Measurements from ENCODE around the gene ZNF22.

The ZNF22 gene

GRCh38 chr10:45000752-45001380, at the start of gene ZNF22:
TSS of gene ZNF22 (plus strand) at chr10:45000923. CDS start at chr10:45003369, 2,446 bp downstream.
- Histone ChIP-seq H3K27me3 (ENCODE audit: insufficient read depth, low read length) (no peaks in the 10 kb centered on the region), H3K27ac (ENCODE audit: low read depth, low read length) (peak within 1 kb of the TSS; percentile 90), H3K4me1 (ENCODE audit: control insufficient read depth, insufficient read depth, low read length, unreplicated experiment) (peaks cover 38% of the 10 kb centered on the region), H3K36me3 (ENCODE audit: insufficient read depth, low read length) (peaks cover 22% of the 10 kb centered on the region), H3K4me3 (ENCODE audit: low read depth, low read length) (peak within 1 kb of the TSS; percentile 84), H3K79me2 (ENCODE audit: control insufficient read depth, insufficient read depth, low read length, unreplicated experiment) (peaks cover 32% of the 10 kb centered on the region), H2AFZ (ENCODE audit: low read length, unreplicated experiment) (peak within 1 kb of the TSS; percentile 41)

- Histone ChIP-seq H3K27me3 (ENCODE audit: insufficient read depth, low read length) (no peaks in the 10 kb centered on the region), H3K79me2 (ENCODE audit: control insufficient read depth, insufficient read depth, low read length, unreplicated experiment) (no peaks in the 10 kb centered on the region), H3K36me3 (ENCODE audit: insufficient read depth, low read length) (no peaks in the 10 kb centered on the region), H3K27ac (ENCODE audit: low read depth, low read length) (no peak overlapping the region), H2AFZ (ENCODE audit: low read length, unreplicated experiment) (no peak overlapping the region), H3K4me1 (ENCODE audit: control insufficient read depth, insufficient read depth, low read length, unreplicated experiment) (no peaks in the 10 kb centered on the region), H3K4me3 (ENCODE audit: low read depth, low read length) (no peak overlapping the region)
These were observed 49.0 kb upstream of the ZNF22 start for GRCh38 chr10:44951576-44952226.

GRCh38 chr10:44952779-44953231, 47.9 kb upstream of the ZNF22 start:
- Histone ChIP-seq H3K27me3 (ENCODE audit: insufficient read depth, low read length) (no peaks in the 10 kb centered on the region), H2AFZ (ENCODE audit: low read length, unreplicated experiment) (no peak overlapping the region), H3K4me1 (ENCODE audit: control insufficient read depth, insufficient read depth, low read length, unreplicated experiment) (peaks cover 5% of the 10 kb centered on the region), H3K36me3 (ENCODE audit: insufficient read depth, low read length) (no peaks in the 10 kb centered on the region), H3K27ac (ENCODE audit: low read depth, low read length) (no peak overlapping the region), H3K79me2 (ENCODE audit: control insufficient read depth, insufficient read depth, low read length, unreplicated experiment) (no peaks in the 10 kb centered on the region), H3K4me3 (ENCODE audit: low read depth, low read length) (no peak overlapping the region)

GRCh38 chr10:44954042-44954441, 46.7 kb upstream of the ZNF22 start:
- no peaks in the 10 kb centered on the region for H3K36me3 ChIP-seq (ENCODE audit: insufficient read depth, low read length)
- no peaks in the 10 kb centered on the region for H3K27me3 ChIP-seq (ENCODE audit: insufficient read depth, low read length)
- no peak overlapping the region for H3K27ac ChIP-seq (ENCODE audit: low read depth, low read length)
- no peak overlapping the region for H2AFZ ChIP-seq (ENCODE audit: low read length, unreplicated experiment)
- H3K79me2 ChIP-seq (ENCODE audit: control insufficient read depth, insufficient read depth, low read length, unreplicated experiment), result no peaks in the 10 kb centered on the region
- peaks cover 12% of the 10 kb centered on the region for H3K4me1 ChIP-seq (ENCODE audit: control insufficient read depth, insufficient read depth, low read length, unreplicated experiment)
- no peak overlapping the region for H3K4me3 ChIP-seq (ENCODE audit: low read depth, low read length)

GRCh38 chr10:44954962-44955361, 45.8 kb upstream of the ZNF22 start:
- Histone ChIP-seq H3K4me1 (ENCODE audit: control insufficient read depth, insufficient read depth, low read length, unreplicated experiment) (peaks cover 13% of the 10 kb centered on the region), H3K36me3 (ENCODE audit: insufficient read depth, low read length) (no peaks in the 10 kb centered on the region), H3K79me2 (ENCODE audit: control insufficient read depth, insufficient read depth, low read length, unreplicated experiment) (no peaks in the 10 kb centered on the region), H3K27ac (ENCODE audit: low read depth, low read length) (no peak overlapping the region), H2AFZ (ENCODE audit: low read length, unreplicated experiment) (no peak overlapping the region), H3K4me3 (ENCODE audit: low read depth, low read length) (no peak overlapping the region), H3K27me3 (ENCODE audit: insufficient read depth, low read length) (no peaks in the 10 kb centered on the region)

- Histone ChIP-seq H3K36me3 (ENCODE audit: insufficient read depth, low read length) (no peaks in the 10 kb centered on the region), H3K27me3 (ENCODE audit: insufficient read depth, low read length) (no peaks in the 10 kb centered on the region), H3K27ac (ENCODE audit: low read depth, low read length) (no peak overlapping the region), H3K4me1 (ENCODE audit: control insufficient read depth, insufficient read depth, low read length, unreplicated experiment) (peaks cover 18% of the 10 kb centered on the region), H3K79me2 (ENCODE audit: control insufficient read depth, insufficient read depth, low read length, unreplicated experiment) (no peaks in the 10 kb centered on the region), H2AFZ (ENCODE audit: low read length, unreplicated experiment) (no peak overlapping the region), H3K4me3 (ENCODE audit: low read depth, low read length) (no peak overlapping the region)
These were observed 45.2 kb upstream of the ZNF22 start for GRCh38 chr10:44955413-44956070.

GRCh38 chr10:44956226-44956625, 44.5 kb upstream of the ZNF22 start:
- Histone ChIP-seq H2AFZ (ENCODE audit: low read length, unreplicated experiment) (no peak overlapping the region), H3K27me3 (ENCODE audit: insufficient read depth, low read length) (no peaks in the 10 kb centered on the region), H3K27ac (ENCODE audit: low read depth, low read length) (no peak overlapping the region), H3K36me3 (ENCODE audit: insufficient read depth, low read length) (no peaks in the 10 kb centered on the region), H3K79me2 (ENCODE audit: control insufficient read depth, insufficient read depth, low read length, unreplicated experiment) (no peaks in the 10 kb centered on the region), H3K4me3 (ENCODE audit: low read depth, low read length) (no peak overlapping the region), H3K4me1 (ENCODE audit: control insufficient read depth, insufficient read depth, low read length, unreplicated experiment) (peaks cover 25% of the 10 kb centered on the region)

- H3K79me2 ChIP-seq (ENCODE audit: control insufficient read depth, insufficient read depth, low read length, unreplicated experiment), result no peaks in the 10 kb centered on the region
- H3K36me3 ChIP-seq (ENCODE audit: insufficient read depth, low read length), result no peaks in the 10 kb centered on the region
- H3K4me3 ChIP-seq (ENCODE audit: low read depth, low read length), result no peak overlapping the region
- no peaks in the 10 kb centered on the region for H3K27me3 ChIP-seq (ENCODE audit: insufficient read depth, low read length)
- no peak overlapping the region for H2AFZ ChIP-seq (ENCODE audit: low read length, unreplicated experiment)
- no peak overlapping the region for H3K27ac ChIP-seq (ENCODE audit: low read depth, low read length)
- H3K4me1 ChIP-seq (ENCODE audit: control insufficient read depth, insufficient read depth, low read length, unreplicated experiment), result peaks cover 25% of the 10 kb centered on the region
These were observed 43.7 kb upstream of the ZNF22 start for GRCh38 chr10:44956717-44957706.

GRCh38 chr10:44958196-44958897, 42.4 kb upstream of the ZNF22 start:
- Histone ChIP-seq H3K4me1 (ENCODE audit: control insufficient read depth, insufficient read depth, low read length, unreplicated experiment) (peaks cover 25% of the 10 kb centered on the region), H2AFZ (ENCODE audit: low read length, unreplicated experiment) (no peak overlapping the region), H3K4me3 (ENCODE audit: low read depth, low read length) (peak overlapping the region; percentile 83), H3K27ac (ENCODE audit: low read depth, low read length) (no peak overlapping the region), H3K27me3 (ENCODE audit: insufficient read depth, low read length) (no peaks in the 10 kb centered on the region), H3K79me2 (ENCODE audit: control insufficient read depth, insufficient read depth, low read length, unreplicated experiment) (no peaks in the 10 kb centered on the region), H3K36me3 (ENCODE audit: insufficient read depth, low read length) (no peaks in the 10 kb centered on the region)

- Histone ChIP-seq H3K27ac (ENCODE audit: low read depth, low read length) (no peak overlapping the region), H3K79me2 (ENCODE audit: control insufficient read depth, insufficient read depth, low read length, unreplicated experiment) (no peaks in the 10 kb centered on the region), H3K27me3 (ENCODE audit: insufficient read depth, low read length) (no peaks in the 10 kb centered on the region), H3K36me3 (ENCODE audit: insufficient read depth, low read length) (no peaks in the 10 kb centered on the region), H2AFZ (ENCODE audit: low read length, unreplicated experiment) (peak overlapping the region; percentile 74), H3K4me1 (ENCODE audit: control insufficient read depth, insufficient read depth, low read length, unreplicated experiment) (peaks cover 27% of the 10 kb centered on the region), H3K4me3 (ENCODE audit: low read depth, low read length) (peak overlapping the region; percentile 83)
These were observed 41.9 kb upstream of the ZNF22 start for GRCh38 chr10:44958898-44959246.

Measured in ACC112 (cell line).